ENCODE measurements around the gene KMT5B.

GRCh38 chr11:68141246-68142027 lies 71.7 kb downstream of the KMT5B start:
- TF ChIP-seq POLR2A (IDR thresholded peaks at IDR 0.05; ENCODE audit: low read depth, low read length) (no peak), POLR2AphosphoS5 (IDR thresholded peaks at IDR 0.05; ENCODE audit: low read depth, low read length) (no peak), TAF1 (IDR thresholded peaks at IDR 0.05; ENCODE audit: low read depth, low read length) (no peak), POU2F2 (IDR thresholded peaks at IDR 0.05; ENCODE audit: low read depth, low read length) (no peak), SPI1 (IDR thresholded peaks at IDR 0.05; ENCODE audit: low read depth, low read length) (no peak)
